ENCODE results near the gene UMODL1. TPM values are rescaled to one million over a fixed set of nuclear protein-coding genes. Genes with fewer than 3 reads are reported as not detected.

The UMODL1 gene
- total RNA-seq, 1 donor from 2014 or later, result not detected

DNA sequence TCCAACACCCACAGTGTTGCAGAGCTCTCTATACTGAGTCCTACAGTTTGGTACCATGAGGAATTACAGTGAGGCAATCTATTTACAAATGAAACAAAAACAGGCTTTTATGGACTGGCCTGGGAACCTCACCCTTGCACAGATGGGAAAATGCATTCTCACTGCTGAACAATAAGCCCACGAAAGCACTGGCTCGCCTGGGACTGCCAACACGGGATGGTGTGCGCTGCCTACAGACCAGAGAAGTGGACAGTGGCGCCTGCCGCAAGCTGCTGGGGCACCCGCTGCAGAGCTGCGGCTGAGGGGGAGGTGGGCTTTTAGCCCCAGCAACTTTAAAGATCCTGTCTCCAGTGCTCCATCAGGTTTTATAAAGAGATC lies 119.4 kb downstream of the UMODL1 start:
- no peak for DNase-seq (ENCODE audit: low read depth)
- TF ChIP-seq, protein P1, sequence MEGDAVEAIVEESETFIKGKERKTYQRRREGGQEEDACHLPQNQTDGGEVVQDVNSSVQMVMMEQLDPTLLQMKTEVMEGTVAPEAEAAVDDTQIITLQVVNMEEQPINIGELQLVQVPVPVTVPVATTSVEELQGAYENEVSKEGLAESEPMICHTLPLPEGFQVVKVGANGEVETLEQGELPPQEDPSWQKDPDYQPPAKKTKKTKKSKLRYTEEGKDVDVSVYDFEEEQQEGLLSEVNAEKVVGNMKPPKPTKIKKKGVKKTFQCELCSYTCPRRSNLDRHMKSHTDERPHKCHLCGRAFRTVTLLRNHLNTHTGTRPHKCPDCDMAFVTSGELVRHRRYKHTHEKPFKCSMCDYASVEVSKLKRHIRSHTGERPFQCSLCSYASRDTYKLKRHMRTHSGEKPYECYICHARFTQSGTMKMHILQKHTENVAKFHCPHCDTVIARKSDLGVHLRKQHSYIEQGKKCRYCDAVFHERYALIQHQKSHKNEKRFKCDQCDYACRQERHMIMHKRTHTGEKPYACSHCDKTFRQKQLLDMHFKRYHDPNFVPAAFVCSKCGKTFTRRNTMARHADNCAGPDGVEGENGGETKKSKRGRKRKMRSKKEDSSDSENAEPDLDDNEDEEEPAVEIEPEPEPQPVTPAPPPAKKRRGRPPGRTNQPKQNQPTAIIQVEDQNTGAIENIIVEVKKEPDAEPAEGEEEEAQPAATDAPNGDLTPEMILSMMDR (IDR thresholded peaks at IDR 0.05; ENCODE audit: insufficient read depth, low read length, poor library complexity, severe bottlenecking), result no peak
- Histone ChIP-seq H3K4me3 (ENCODE audit: low read depth, low read length) (no peak overlapping the region), H3K27me3 (ENCODE audit: control insufficient read depth, insufficient read depth, low read length) (peaks cover 2% of the 10 kb centered on the region), H3K36me3 (ENCODE audit: control insufficient read depth, insufficient read depth, low read length) (no peaks in the 10 kb centered on the region)

DNA sequence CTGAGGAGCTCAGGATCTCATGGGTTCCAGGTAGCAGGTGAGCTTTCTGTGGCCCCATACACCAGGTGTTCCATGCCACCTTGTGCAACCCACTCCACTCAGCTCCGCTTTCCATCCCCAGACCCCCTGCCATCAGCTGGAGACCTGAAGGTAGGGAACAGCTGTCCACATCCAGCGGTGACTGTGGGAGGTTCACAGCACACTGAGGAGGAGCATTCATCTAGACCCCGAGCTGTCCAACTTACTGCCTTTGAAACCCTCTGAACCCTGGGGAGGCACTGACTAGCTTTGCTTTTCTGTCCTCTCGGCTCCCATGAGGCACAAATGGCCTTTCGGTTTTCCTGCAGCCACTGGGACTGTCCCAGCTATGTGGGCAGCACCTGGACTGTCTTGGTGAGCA lies 119.9 kb downstream of the UMODL1 start:
- Histone ChIP-seq H3K4me3 (ENCODE audit: low read depth, low read length) (no peak overlapping the region), H3K36me3 (ENCODE audit: control insufficient read depth, insufficient read depth, low read length) (no peaks in the 10 kb centered on the region), H3K27me3 (ENCODE audit: control insufficient read depth, insufficient read depth, low read length) (peaks cover 2% of the 10 kb centered on the region)
- DNase-seq (ENCODE audit: low read depth), result no peak
- TF ChIP-seq, protein P1 (IDR thresholded peaks at IDR 0.05; ENCODE audit: insufficient read depth, low read length, poor library complexity, severe bottlenecking), result no peak

DNA sequence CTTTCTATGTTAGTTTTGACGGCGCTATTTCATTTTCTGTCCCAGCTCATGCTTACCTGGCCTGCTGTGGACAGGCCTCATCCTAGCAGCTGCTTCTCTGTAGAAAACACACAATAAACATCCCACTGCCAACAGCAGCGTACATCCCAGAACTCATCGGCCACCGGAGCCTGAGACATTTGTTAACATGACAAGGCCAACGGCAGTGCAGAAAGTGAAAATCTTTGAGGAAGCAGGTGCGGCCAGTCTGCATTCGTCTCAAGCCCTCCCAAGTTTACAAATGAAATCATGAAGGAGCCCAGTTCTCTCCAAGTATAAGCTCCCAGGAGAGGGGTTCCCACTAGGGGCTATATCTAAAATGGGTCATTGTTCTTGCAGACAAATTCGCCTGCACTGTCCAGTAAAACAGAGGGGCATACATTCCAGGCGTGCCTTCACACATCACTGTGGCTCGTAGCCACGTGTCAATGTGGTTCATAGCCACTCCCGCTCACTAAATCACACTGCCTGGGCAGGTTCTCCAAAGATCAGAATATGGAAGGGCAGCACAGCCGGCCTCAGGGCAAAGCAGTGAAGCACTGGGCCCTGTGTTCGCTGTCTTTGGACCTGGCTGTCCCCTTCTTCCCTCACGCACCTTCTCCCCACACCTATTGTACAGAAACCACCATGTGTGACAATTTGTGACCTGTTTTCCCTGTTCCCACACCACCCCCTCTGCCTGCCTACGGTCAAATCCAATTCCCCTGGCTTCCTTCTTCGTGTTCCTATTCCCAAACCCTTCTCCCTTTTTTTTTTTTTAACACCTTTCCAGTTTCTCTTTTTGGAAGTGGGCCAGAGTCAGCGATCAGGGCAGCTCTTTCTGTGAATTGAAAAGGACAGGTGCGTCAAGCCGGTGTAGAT lies 120.8 kb downstream of the UMODL1 start:
- H3K27me3 ChIP-seq (ENCODE audit: control insufficient read depth, insufficient read depth, low read length), result peaks cover 2% of the 10 kb centered on the region
- TF ChIP-seq, protein P1 (IDR thresholded peaks at IDR 0.05; ENCODE audit: insufficient read depth, low read length, poor library complexity, severe bottlenecking), result no peak
- no peak overlapping the region for H3K4me3 ChIP-seq (ENCODE audit: low read depth, low read length)
- DNase-seq (ENCODE audit: low read depth), result no peak
- H3K36me3 ChIP-seq (ENCODE audit: control insufficient read depth, insufficient read depth, low read length), result no peaks in the 10 kb centered on the region

Other genes with a start within 250 kb of the UMODL1 start
- gene PRDM15, start 192.0 kb upstream of the UMODL1 start, total RNA-seq, result 5.4 and 5.8 TPM in 2 replicates
- gene C2CD2, start 117.3 kb upstream of the UMODL1 start, total RNA-seq, result 15.8 and 20.8 TPM in 2 replicates
- gene ZBTB21, start 61.0 kb upstream of the UMODL1 start, total RNA-seq, result 13.1 and 13.8 TPM in 2 replicates
- gene ABCG1, start 147.8 kb downstream of the UMODL1 start, total RNA-seq, result 3.6 and 5.4 TPM in 2 replicates
- gene TFF3, start 244.1 kb downstream of the UMODL1 start, total RNA-seq, result 0.17 and 0.21 TPM in 2 replicates